NCI-H2171 treated with DMSO at 0.1 percent for 48 hours (cell line): ENCODE measurements around the gene GNAS-AS1.

Experiments
- DNase-seq: peaks from one replicate; lab custom pipeline; 2025; lab: John Stamatoyannopoulos, UW

GNAS-AS1 gene

DNA sequence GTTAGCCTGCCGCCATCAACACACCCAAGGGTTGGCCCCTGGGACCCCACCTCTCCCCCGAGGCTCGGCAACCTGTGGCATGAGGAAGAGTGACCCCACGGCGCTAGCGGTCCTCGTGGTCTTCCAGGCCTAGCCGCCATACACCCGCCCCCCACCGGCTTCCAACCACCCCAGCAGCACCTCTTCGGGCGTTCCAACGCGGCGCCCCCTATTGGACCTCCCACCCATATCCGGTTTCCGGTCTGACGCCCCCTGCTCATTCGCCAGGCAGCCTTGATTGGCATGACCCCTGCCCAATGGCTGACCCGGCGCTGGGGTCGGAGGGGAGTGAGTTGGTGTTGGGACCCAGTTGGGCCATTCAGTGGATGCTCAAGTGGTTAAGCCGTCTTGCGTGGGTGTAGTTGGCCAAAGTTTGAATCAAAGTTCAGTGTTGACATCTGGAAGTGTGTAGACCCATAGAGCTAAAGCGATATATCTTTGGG lies at the start of gene GNAS-AS1:
GNAS-AS1 (minus strand) TSS at position 210 of the 482 bp plus-strand sequence.
- DNase-seq: peak; percentile 72

DNA sequence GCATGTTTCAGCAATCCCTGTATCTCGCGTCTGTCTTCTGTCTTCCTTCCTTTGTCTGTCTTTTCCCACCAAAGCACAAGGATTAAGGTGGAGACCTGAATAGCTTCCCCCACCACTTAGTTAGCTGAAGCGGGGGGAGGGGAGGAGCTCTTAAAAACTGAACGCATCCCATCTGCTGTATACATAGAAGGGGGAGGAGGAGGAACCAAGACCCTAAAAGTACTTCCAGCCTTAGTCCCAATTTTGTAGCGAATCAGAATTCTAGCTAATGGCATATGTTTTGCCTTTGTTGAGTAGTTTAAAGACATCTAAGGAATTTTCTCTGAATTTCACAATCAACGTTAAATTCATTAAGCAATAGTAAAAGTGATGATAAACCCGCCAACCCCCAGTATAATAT lies 49.7 kb upstream of the GNAS-AS1 start:
- peak; percentile 59 for DNase-seq

GRCh38 chr20:58899512-58899911 lies 48.8 kb upstream of the GNAS-AS1 start:
- DNase-seq: no peak

DNA sequence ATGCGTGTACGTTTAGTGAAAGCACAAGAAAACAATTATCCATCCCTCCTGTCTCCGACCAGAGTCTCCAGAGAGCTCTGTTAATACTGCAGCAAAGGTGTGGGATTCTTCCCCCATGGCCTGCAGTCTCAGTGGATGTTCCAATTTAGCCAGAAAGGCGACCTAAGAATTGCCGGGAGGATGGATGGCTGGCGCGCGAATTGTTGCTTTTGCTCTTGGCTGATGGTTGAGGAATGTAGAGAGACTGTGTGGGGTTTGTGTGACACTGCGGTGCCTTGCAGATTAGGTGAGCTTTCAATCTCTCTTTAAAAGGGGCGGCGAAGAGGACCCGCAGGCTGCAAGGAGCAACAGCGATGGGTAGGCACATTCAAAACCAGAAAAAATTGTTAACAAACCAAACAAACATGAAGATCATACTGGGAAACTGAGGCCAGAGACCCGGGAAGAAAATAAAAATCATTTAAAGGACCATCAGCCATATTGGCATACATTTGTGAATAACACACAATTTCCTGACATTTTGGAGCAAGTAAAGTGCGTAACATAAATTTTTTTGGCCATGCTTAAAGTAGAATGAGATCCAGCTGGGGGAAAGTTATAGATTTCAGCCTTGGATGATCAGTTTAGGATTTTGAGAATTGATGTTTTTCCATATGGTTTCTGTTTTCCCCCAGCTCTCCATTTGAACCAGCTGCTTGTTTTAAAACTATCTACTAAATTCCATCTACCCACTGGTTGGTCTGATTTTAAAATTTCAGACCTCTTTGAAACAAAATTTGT lies 48.1 kb upstream of the GNAS-AS1 start:
- no peak for DNase-seq

DNA sequence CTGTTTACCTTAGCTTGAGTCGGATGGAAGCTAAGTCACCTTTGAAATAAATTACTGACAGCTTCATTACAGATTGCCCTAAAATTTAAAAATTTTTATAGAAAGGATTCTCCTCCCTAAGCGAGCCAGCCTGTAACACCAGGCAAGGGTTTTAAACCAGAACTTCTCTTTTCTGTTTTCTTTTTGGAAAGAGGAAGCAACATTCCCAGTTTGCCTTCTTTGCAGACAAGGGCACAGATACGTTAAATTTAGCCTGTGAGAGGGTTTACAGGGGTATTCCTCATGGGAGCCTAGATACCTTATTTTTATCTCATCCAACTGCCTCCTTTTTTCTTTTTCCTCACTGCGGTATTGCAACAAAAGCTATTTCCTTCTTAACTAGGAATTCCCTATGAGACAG lies 46.8 kb upstream of the GNAS-AS1 start:
- no peak for DNase-seq

DNA sequence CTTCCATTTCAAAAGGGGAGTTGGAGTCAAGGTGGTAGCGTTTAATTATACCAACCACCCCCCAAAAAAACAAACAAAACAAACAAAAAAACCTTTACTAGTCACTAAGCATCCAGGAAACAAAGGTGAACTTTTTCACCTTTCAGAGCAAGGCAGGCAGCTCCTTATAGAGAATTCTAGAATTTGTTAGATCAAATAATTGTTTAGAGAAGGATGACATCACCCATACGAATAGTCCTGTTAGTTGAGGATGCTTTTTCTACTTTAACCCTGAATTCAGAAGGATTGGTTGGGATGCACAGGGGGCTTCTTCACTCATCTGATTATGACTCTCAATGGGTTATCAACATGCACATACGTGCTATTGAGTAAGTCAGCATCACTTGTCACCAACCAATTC lies 46.1 kb upstream of the GNAS-AS1 start:
- DNase-seq: no peak

GRCh38 chr20:58895448-58896180 lies 44.9 kb upstream of the GNAS-AS1 start:
- DNase-seq: no peak

GRCh38 chr20:58894652-58895447 lies 44.1 kb upstream of the GNAS-AS1 start:
- no peak for DNase-seq

GRCh38 chr20:58893355-58894120 lies 42.8 kb upstream of the GNAS-AS1 start:
- no peak for DNase-seq

DNA sequence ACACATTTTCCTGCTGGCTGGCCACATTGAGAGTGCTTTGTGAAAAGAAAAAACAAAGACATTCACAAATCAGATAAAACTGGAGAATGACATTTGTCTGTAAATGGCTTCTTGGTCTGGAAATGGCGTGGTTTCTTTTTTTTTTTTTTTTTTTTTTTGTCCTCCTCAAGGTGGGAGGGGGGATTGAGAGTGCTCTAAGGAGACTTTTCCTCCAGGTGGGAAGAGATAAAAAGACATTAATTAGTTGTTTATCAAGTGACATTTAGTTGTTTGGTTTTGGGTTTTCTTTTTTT lies 42.2 kb upstream of the GNAS-AS1 start:
- peak; percentile 73 for DNase-seq

DNA sequence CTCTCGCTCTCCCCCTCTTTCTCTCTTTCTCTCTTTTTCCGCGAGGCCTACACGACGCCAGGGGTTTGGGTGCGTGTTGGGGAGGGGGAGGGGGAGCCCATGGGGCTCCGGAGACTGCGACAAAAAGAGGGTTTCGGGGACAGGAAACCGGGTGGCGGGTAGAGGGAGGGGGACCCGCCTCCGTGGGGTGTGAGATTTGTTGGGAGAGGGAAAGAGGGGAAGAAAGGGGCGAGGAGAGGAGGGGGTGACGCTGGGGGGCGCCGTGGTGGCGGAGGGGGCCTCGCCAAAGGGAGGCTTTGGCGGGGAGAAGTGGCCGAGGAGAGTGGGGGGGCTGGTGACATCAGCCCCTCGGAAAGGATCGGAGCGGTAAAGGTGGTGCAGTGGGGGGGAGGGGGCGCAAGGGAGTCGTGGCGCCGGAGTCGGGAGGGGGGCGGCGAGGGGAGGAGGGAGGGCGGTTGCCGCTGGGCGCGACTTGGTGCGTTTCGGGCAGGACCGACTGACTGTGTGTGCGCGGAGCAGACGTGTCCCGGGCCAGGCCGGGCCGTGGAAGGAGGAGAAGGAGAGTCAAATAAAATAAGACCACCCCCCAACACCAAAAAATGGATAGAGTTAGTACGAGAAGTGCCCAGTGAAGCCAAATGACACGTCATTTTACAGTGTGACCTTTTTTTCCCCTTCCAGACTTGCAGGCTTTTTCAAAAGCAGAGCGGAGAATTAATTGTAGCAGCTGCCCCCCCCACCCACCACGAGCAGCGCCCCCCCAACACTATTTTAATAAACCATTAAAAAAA lies 41.6 kb upstream of the GNAS-AS1 start:
- peak; percentile 87 for DNase-seq

DNA sequence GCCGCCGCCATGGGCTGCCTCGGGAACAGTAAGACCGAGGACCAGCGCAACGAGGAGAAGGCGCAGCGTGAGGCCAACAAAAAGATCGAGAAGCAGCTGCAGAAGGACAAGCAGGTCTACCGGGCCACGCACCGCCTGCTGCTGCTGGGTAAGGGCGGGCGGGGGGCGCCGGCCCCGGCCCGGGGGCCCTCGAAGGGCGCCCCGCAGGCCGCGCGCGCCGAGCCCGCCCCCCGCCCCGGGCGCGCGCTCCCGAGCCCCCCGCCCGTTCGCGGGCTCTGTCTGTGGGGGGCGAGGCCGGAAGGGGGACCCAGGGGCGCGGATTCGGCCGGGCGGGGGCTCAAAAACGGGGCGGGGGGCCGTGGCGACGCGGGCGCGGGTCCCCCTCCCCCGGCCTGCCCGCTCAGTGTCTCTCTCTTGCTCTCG lies 41.0 kb upstream of the GNAS-AS1 start:
- DNase-seq: peak; percentile 72

DNA sequence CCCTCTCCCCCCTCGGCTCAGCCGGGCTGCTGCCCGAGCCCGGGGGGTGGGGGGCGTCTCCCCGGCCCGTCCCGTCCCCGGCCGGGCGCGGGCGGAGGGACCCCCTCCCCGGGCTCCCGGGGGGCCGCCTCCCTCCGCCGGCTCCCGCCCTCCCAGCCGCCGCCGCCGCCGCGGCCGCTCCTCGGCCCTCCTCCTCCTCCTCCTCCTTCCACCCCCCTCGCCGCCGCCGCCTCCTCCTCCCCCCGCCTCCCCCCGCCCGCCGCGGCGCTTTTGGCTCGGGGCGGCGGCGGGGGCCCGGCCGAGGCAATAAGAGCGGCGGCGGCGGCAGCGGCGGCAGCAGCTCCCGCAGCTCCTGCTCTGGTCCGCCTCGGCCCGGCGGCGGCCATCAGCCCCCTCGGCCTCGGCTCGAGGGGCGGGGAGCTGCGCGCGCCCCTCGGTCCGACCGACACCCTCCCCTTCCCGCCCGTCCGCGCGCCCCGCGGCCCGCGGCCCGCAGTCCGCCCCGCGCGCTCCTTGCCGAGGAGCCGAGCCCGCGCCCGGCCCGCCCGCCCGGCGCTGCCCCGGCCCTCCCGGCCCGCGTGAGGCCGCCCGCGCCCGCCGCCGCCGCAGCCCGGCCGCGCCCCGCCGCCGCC lies 40.5 kb upstream of the GNAS-AS1 start:
- peak; percentile 76 for DNase-seq

GRCh38 chr20:58890518-58891085 lies 39.9 kb upstream of the GNAS-AS1 start:
- DNase-seq: peak; percentile 79

GRCh38 chr20:58889798-58890517 lies 39.3 kb upstream of the GNAS-AS1 start:
- DNase-seq: no peak

- no peak for DNase-seq
These were observed 38.6 kb upstream of the GNAS-AS1 start for GRCh38 chr20:58889334-58889760.

DNA sequence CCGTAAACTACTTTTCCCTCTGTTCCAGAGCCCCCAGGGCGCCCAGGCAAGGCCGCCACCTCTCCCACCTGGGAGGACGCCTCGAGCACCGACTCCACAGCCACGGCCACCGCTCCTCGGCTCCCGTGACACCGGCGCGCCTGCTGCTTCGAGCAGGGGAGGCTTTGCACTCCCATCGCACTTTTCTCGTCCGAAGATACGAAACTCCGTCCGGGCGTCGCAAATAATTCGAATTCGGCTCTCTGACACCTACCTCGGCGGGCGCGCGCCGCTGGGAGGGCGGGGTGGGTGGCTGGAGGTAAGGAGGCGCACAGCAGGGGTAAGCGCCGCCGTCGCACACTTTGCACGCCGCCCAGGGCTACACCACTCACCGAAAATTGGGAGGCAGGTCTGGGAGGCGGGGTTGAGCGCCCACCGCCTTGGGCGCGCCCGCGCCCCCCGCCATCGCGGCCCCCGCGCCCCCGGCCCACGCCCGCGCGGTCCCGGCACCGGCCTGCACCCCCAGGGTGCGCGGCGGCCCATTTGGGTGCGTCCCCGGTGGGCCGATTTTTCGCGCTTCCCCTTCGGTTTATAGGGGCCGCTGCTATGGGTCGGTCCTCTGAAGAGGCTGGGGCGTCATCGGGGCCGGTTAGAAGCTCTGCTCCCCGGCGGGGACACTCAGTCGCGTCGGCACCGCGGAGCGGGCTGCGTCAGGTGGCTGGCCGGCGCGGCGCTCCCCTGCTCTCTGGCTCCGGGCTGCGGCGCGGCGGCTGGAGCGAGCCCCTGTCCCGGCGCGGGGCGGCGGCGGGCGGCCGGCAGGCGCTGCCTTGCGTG lies 38.0 kb upstream of the GNAS-AS1 start:
- peak; percentile 64 for DNase-seq

GRCh38 chr20:58888103-58888502 lies 37.4 kb upstream of the GNAS-AS1 start:
- DNase-seq: no peak

- DNase-seq: no peak
These were observed 35.8 kb upstream of the GNAS-AS1 start for GRCh38 chr20:58886546-58886945.
